Psoas muscle (tissue), 8 donors: ENCODE data around the gene C2orf49. TPM values are rescaled to one million over a fixed set of nuclear protein-coding genes. Genes with fewer than 3 reads are reported as not detected.
A peak's percentile ranks its signal among the peaks of the same experiment; 100 is the strongest.

ENCODE experiments used
- ATAC-seq, 4 donors: fragments of 200-7000 bp; cut with Tn5 transposase; one replicate each; pipeline ENCODE4 v1.9.1; 2020; ENCODE audit warnings: moderate library complexity in 3 of 4, mild to moderate bottlenecking in 2 of 4
- DNase-seq, 2 donors: peaks; one replicate each; pipeline ENCODE4 v3.0.0-alpha.2; 2020
- H3K27ac ChIP-seq: fragments of 200-600 bp; one replicate; pipeline ENCODE4 v1.8.0; 2022
- H3K27me3 ChIP-seq, 3 donors: fragments of 200-600 bp in 1 of 3; one replicate each; pipeline versions ENCODE4 v1.6.1 to v1.8.0; 2013 to 2022; ENCODE audit warnings: low read length in 2 of 3, mild to moderate bottlenecking in 2 of 3, moderate library complexity in 1 of 3; ENCODE audit not compliant: insufficient read depth in 3 of 3
- H3K36me3 ChIP-seq, 2 donors: fragments of 200-600 bp in 1 of 2; one replicate each; pipeline versions ENCODE4 v1.6.1 to v1.8.0; 2013 to 2022; ENCODE audit warnings: low read depth in 1 of 2, mild to moderate bottlenecking in 1 of 2, moderate library complexity in 1 of 2; ENCODE audit not compliant: insufficient read depth in 1 of 2
- H3K4me1 ChIP-seq: fragments of 200-600 bp; one replicate; pipeline ENCODE4 v1.8.0; 2022
- H3K4me3 ChIP-seq: fragments of 200-600 bp; one replicate; pipeline ENCODE4 v1.8.0; 2022; ENCODE audit warnings: mild to moderate bottlenecking
- H3K9me3 ChIP-seq: fragments of 200-600 bp; one replicate; pipeline ENCODE4 v1.8.0; 2022
- CTCF ChIP-seq: fragments of 200-600 bp; IDR thresholded peaks from one replicate; pipeline ENCODE4 v1.8.0; 2022; ENCODE audit warnings: antibody characterized with exemption
- WGBS, 3 donors: extraction: QIAGEN DNeasy Blood & Tissue Kit; methylation state at CpG; one replicate each; pipeline versions ENCODE4 v1.1.6 to v1.1.7; 2013; 5-methylcytosine and 5-hydroxymethylcytosine counted together
- intact Hi-C, 2 donors: fragments of 100-400 bp; cut with DNase I; formaldehyde crosslinking; loops; one replicate each; pipeline versions ENCODE4 v1.11.0 to v1.14.2; 2022
- polyA plus RNA-seq, 3 donors: library from polyadenylated mRNA; stranded (reverse); fragments of 200-250 nt; gene quantifications; one replicate each; pipeline ENCODE4 v1.2.3, GENCODE V29; 2013
- total RNA-seq, 4 donors: library from RNA; stranded (reverse); fragmentation: NEBNext Ultra II Directional in 2 of 4; extraction: Animal tissue kit (Norgen Biotek cat#: 25700) in 2 of 4; gene quantifications; one replicate each; pipeline versions ENCODE4 v1.2.1 to v1.2.4, GENCODE V29; 2021 to 2023
- donor health status: healthy with polysubstance abuse.
- donor health status: DM: no; HTN: no; CAD: no; lungs with moderate emphysema.
- donor health status: Bipolar disorder and iron deficiency.
- donor health status: healthy.
- donor health status: DM: yes; HTN: yes; CAD: no.
- donor health status: DM: no; HTN: no; CAD: no.
- donor health status: DM: no; HTN: no; CAD: no.
- donor health status: DM: yes; HTN: yes; CAD: no.

C2orf49 gene
- total and polyA plus RNA-seq, 7 donors = 13.2 to 24.6 (median 15.0) TPM

- no peak overlapping the region for H3K27ac ChIP-seq
- no peak for TF ChIP-seq CTCF
- H3K4me1 ChIP-seq = no peaks in the 10 kb centered on the region
- H3K4me3 ChIP-seq = no peak overlapping the region
- intact Hi-C loops = no loop called here
- ATAC-seq (no peak), DNase-seq (no peak)
- no peaks in the 10 kb centered on the region for H3K27me3 ChIP-seq
- H3K36me3 ChIP-seq = peaks cover 4 to 90% of the 10 kb centered on the region in 2 donors
- H3K9me3 ChIP-seq = no peaks in the 10 kb centered on the region
- WGBS, 3 donors = 76 to 92% (median 80%) methylated on average over 2 of the region's 2 CpGs
Measured at GRCh38 chr2:105291981-105292380, 45.4 kb upstream of the C2orf49 start.

GRCh38 chr2:105294046-105294445, 43.3 kb upstream of the C2orf49 start:
- DNase-seq (no peak), ATAC-seq (no peak)
- Histone ChIP-seq H3K4me1 (no peaks in the 10 kb centered on the region), H3K4me3 (no peak overlapping the region), H3K36me3 (peaks cover 7 to 91% of the 10 kb centered on the region in 2 donors), H3K9me3 (no peaks in the 10 kb centered on the region), H3K27me3 (no peaks in the 10 kb centered on the region), H3K27ac (no peak overlapping the region)
- WGBS, 3 donors = 69 to 82% (median 73%) methylated on average over 6 of the region's 6 CpGs
- intact Hi-C loops = no loop called here
- no peak for TF ChIP-seq CTCF

- intact Hi-C loops = no loop called here
- Histone ChIP-seq H3K27ac (no peak overlapping the region), H3K27me3 (no peaks in the 10 kb centered on the region), H3K4me3 (no peak overlapping the region), H3K36me3 (peaks cover 7 to 83% of the 10 kb centered on the region in 2 donors), H3K4me1 (no peaks in the 10 kb centered on the region), H3K9me3 (no peaks in the 10 kb centered on the region)
- ATAC-seq (peak; percentile 42 to 56 (median 51)), DNase-seq (no peak)
- WGBS, 3 donors = 35 to 37% (median 36%) methylated on average over 5 of the region's 5 CpGs
- peak; percentile 27 for TF ChIP-seq CTCF
Measured at GRCh38 chr2:105294844-105295481, 42.4 kb upstream of the C2orf49 start.

- H3K27me3 ChIP-seq = no peaks in the 10 kb centered on the region
- no peaks in the 10 kb centered on the region for H3K4me1 ChIP-seq
- WGBS, 3 donors = 87 to 91% (median 88%) methylated on average over 7 of the region's 7 CpGs
- ATAC-seq = no peak
- no peak for TF ChIP-seq CTCF
- no peak for DNase-seq
- no peak overlapping the region for H3K27ac ChIP-seq
- H3K36me3 ChIP-seq = peaks cover 5 to 73% of the 10 kb centered on the region in 2 donors
- intact Hi-C loops = no loop called here
- H3K4me3 ChIP-seq = no peak overlapping the region
- no peaks in the 10 kb centered on the region for H3K9me3 ChIP-seq
Measured at GRCh38 chr2:105296017-105296611, 41.2 kb upstream of the C2orf49 start.

GRCh38 chr2:105297216-105297615, 40.1 kb upstream of the C2orf49 start:
- TF ChIP-seq CTCF = no peak
- Histone ChIP-seq H3K4me3 (no peak overlapping the region), H3K4me1 (no peaks in the 10 kb centered on the region), H3K27ac (no peak overlapping the region), H3K27me3 (no peaks in the 10 kb centered on the region), H3K36me3 (peaks cover 3 to 62% of the 10 kb centered on the region in 2 donors), H3K9me3 (no peaks in the 10 kb centered on the region)
- DNase-seq (no peak), ATAC-seq (no peak)
- WGBS, 3 donors = 88 to 90% (median 90%) methylated on average over 7 of the region's 7 CpGs
- intact Hi-C loops = no loop called here
